H9 (cell line): Measurements from ENCODE around the gene MRPL16. TPM values are rescaled to one million over a fixed set of nuclear protein-coding genes. Genes with fewer than 3 reads are reported as not detected.

Experiments
- DNase-seq: peaks from one replicate; pipeline ENCODE4 v3.0.0-alpha.2; 2017
- H2AFZ ChIP-seq: one replicate; pipeline ENCODE4 v1.6.1; 2013; ENCODE audit warnings: mild to moderate bottlenecking, low read length, control low read depth, moderate library complexity
- H2AK5ac ChIP-seq: 2 replicates; pipeline ENCODE4 v1.6.1; 2013; ENCODE audit warnings: low read length, control low read depth, mixed read lengths; ENCODE audit not compliant: insufficient read length
- H2BK120ac ChIP-seq: one replicate; pipeline ENCODE4 v1.6.1; 2013; ENCODE audit warnings: low read depth, mild to moderate bottlenecking, low read length, control low read depth, inconsistent platforms; ENCODE audit not compliant: poor library complexity, severe bottlenecking
- H2BK12ac ChIP-seq: 2 replicates; pipeline ENCODE4 v1.6.1; 2013; ENCODE audit warnings: low read length, control low read depth, mixed read lengths, low read depth; ENCODE audit not compliant: insufficient read length
- H2BK15ac ChIP-seq: 2 replicates; pipeline ENCODE4 v1.6.1; 2013; ENCODE audit warnings: low read depth, low read length, control low read depth
- H2BK20ac ChIP-seq: one replicate; pipeline ENCODE4 v1.6.1; 2013; ENCODE audit warnings: low read depth, mild to moderate bottlenecking, low read length, control low read depth, inconsistent platforms; ENCODE audit not compliant: poor library complexity, severe bottlenecking
- H2BK5ac ChIP-seq: 2 replicates; pipeline ENCODE4 v1.6.1; 2013; ENCODE audit warnings: low read length, control low read depth, mixed read lengths; ENCODE audit not compliant: insufficient read length
- H3K14ac ChIP-seq: 2 replicates; pipeline ENCODE4 v1.6.1; 2013; ENCODE audit warnings: low read length, control low read depth; ENCODE audit not compliant: insufficient read depth
- H3K18ac ChIP-seq: 2 replicates; pipeline ENCODE4 v1.6.1; 2013; ENCODE audit warnings: low read depth, mild to moderate bottlenecking, mixed read lengths, low read length, control low read depth; ENCODE audit not compliant: insufficient read length
- H3K23ac ChIP-seq: 2 replicates; pipeline ENCODE4 v1.6.1; 2013; ENCODE audit warnings: low read length, control low read depth, mixed read lengths, low read depth; ENCODE audit not compliant: insufficient read length
- H3K23me2 ChIP-seq: 2 replicates; pipeline ENCODE4 v1.6.1; 2013; ENCODE audit warnings: low read depth, mild to moderate bottlenecking, mixed read lengths, low read length, control low read depth; ENCODE audit not compliant: insufficient read length, poor library complexity, severe bottlenecking
- H3K27ac ChIP-seq: 2 replicates; pipeline ENCODE4 v1.5.1; 2013; ENCODE audit warnings: low read length, control low read depth, mixed read lengths, low read depth; ENCODE audit not compliant: insufficient read length
- H3K27me3 ChIP-seq: 2 replicates; pipeline ENCODE4 v1.6.1; 2013; ENCODE audit warnings: low read length, control low read depth, inconsistent platforms; ENCODE audit not compliant: insufficient read depth
- H3K4ac ChIP-seq: 2 replicates; pipeline ENCODE4 v1.6.1; 2013; ENCODE audit warnings: low read depth, mild to moderate bottlenecking, control low read depth, inconsistent platforms, low read length, moderate library complexity
- H3K4me1 ChIP-seq: 2 replicates; pipeline ENCODE4 v1.6.1; 2013; ENCODE audit warnings: low read length, control low read depth, inconsistent platforms; ENCODE audit not compliant: insufficient read depth
- H3K4me2 ChIP-seq: 2 replicates; pipeline ENCODE4 v1.6.1; 2013; ENCODE audit warnings: low read length, control low read depth, mixed read lengths; ENCODE audit not compliant: insufficient read length, insufficient read depth
- H3K56ac ChIP-seq: 2 replicates; pipeline ENCODE4 v1.6.1; 2013; ENCODE audit warnings: low read depth, mild to moderate bottlenecking, mixed read lengths, low read length, control low read depth; ENCODE audit not compliant: insufficient read length
- H3K79me1 ChIP-seq: 2 replicates; pipeline ENCODE4 v1.6.1; 2013; ENCODE audit warnings: low read depth, mild to moderate bottlenecking, moderate library complexity, low read length, control low read depth, inconsistent platforms; ENCODE audit not compliant: insufficient read depth, poor library complexity, severe bottlenecking
- H3K79me2 ChIP-seq: 2 replicates; pipeline ENCODE4 v1.6.1; 2013; ENCODE audit warnings: low read length, control low read depth, inconsistent platforms; ENCODE audit not compliant: insufficient read depth
- H3K9ac ChIP-seq: 2 replicates; pipeline ENCODE4 v1.6.1; 2013; ENCODE audit warnings: low read length, control low read depth, mixed read lengths; ENCODE audit not compliant: insufficient read length; ENCODE audit errors: extremely low read depth
- H3K9me3 ChIP-seq: one replicate; pipeline ENCODE4 v1.6.1; 2013; ENCODE audit warnings: low read depth, low read length, inconsistent platforms; ENCODE audit not compliant: control insufficient read depth
- H3T11ph ChIP-seq: one replicate; pipeline ENCODE4 v1.6.1; 2013; ENCODE audit warnings: mild to moderate bottlenecking, low read length, control low read depth, inconsistent platforms
- H4K20me1 ChIP-seq: one replicate; pipeline ENCODE4 v1.6.1; 2013; ENCODE audit not compliant: control insufficient read depth, insufficient read length, insufficient read depth
- H4K5ac ChIP-seq: 2 replicates; pipeline ENCODE4 v1.6.1; 2013; ENCODE audit warnings: low read depth, mild to moderate bottlenecking, mixed read lengths, low read length, control low read depth; ENCODE audit not compliant: insufficient read length
- H4K8ac ChIP-seq: replicated peaks from 2 replicates; pipeline ENCODE4 v1.6.1; 2013; ENCODE audit warnings: low read length, control low read depth, mixed read lengths, low read depth; ENCODE audit not compliant: insufficient read length
- H4K91ac ChIP-seq: 2 replicates; pipeline ENCODE4 v1.6.1; 2013; ENCODE audit warnings: low read depth, mild to moderate bottlenecking, moderate library complexity, mixed read lengths, low read length, control low read depth; ENCODE audit not compliant: insufficient read length
- H3K27ac Mint-ChIP-seq, 3 experiments: 2 replicates in 2 of 3; 3 replicates in 1 of 3; pipeline ENCODE4 v1.8.0; 2020 to 2021; ENCODE audit warnings: mixed read lengths in 3 of 3, mild to moderate bottlenecking in 1 of 3, moderate library complexity in 1 of 3
- H3K27me3 Mint-ChIP-seq: 2 replicates; pipeline ENCODE4 v1.8.0; 2021; ENCODE audit warnings: low read depth, mild to moderate bottlenecking, moderate library complexity, mixed read lengths
- H3K36me3 Mint-ChIP-seq, 3 experiments: 2 replicates in 2 of 3; 3 replicates in 1 of 3; pipeline ENCODE4 v1.8.0; 2020 to 2021; ENCODE audit warnings: low read depth in 3 of 3, mixed read lengths in 3 of 3; ENCODE audit not compliant: insufficient read depth in 1 of 3
- H3K4me1 Mint-ChIP-seq, 2 experiments: 2 replicates each; pipeline ENCODE4 v1.8.0; 2020; ENCODE audit warnings: mixed read lengths in 2 of 2
- H3K4me3 Mint-ChIP-seq, 2 experiments: 2 replicates in 1 of 2; 3 replicates in 1 of 2; pipeline ENCODE4 v1.8.0; 2020 to 2021; ENCODE audit warnings: mild to moderate bottlenecking in 2 of 2, mixed read lengths in 2 of 2, moderate library complexity in 1 of 2
- H3K9me3 Mint-ChIP-seq, 2 experiments: 2 replicates in 1 of 2; 3 replicates in 1 of 2; pipeline ENCODE4 v1.8.0; 2020; ENCODE audit warnings: mild to moderate bottlenecking in 2 of 2, mixed read lengths in 2 of 2, moderate library complexity in 1 of 2
- WGBS: extraction: QIAGEN DNeasy Blood & Tissue Kit; methylation state at CpG from one replicate; pipeline ENCODE4 v1.1.7; 2013; ENCODE audit warnings: missing lambda C conversion rate, low lambda C conversion rate, mixed read lengths; ENCODE audit not compliant: insufficient read length; ENCODE audit errors: extremely low coverage; 5-methylcytosine and 5-hydroxymethylcytosine counted together
- total RNA-seq: library from RNA; stranded (reverse); gene quantifications from 2 replicates; pipeline ENCODE4 v1.2.1, GENCODE V29; 2021
- TF ChIP-seq, protein P1 (sequence below): fragments of 200-600 bp; sonication (generic); conservative IDR thresholded peaks from 3 replicates; pipeline ENCODE4 v1.8.0; 2021; ENCODE audit warnings: antibody characterized with exemption, mild to moderate bottlenecking

The MRPL16 gene
- total RNA-seq, 1 experiment from 2014 or later = 87.1 TPM

DNA sequence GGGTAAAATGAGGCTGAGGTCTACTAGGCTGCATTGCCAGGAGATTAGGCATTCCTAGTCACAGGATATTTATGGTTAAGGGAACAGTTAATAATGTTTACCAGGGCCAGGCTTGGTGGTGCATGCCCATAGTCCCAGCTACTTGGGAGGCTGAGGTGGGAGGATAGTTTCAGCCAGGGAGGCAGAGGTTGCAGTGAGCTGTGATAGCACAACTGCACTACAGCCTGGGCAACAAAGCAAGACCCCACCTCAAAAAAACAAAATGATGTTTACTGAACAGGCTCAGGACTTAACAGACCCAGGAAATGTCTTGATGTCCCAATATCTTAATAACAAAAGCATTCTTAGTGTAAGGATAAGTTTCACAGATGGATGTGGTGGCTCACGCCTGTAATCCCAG is 2.8 kb upstream of the MRPL16 start:
- Histone ChIP-seq H3K79me1 (no peaks in the 10 kb centered on the region), H3K4me2 (no peak overlapping the region), H4K91ac (no peak overlapping the region), H3K4me1 (peaks cover 4% of the 10 kb centered on the region; the same call in 1 of the 2 replicates), H4K8ac (no peak overlapping the region), H2BK5ac (no peak overlapping the region), H2BK12ac (no peak overlapping the region), H3K79me2 (no peaks in the 10 kb centered on the region), H2AK5ac (no peak overlapping the region), H3T11ph (no peak overlapping the region), H3K23ac (no peak overlapping the region), H3K9me3 (no peaks in the 10 kb centered on the region), H3K56ac (no peak overlapping the region), H3K23me2 (peaks cover 4% of the 10 kb centered on the region), H2BK20ac (no peak overlapping the region), H2BK15ac (no peak overlapping the region), H2BK120ac (no peak overlapping the region), H4K20me1 (no peaks in the 10 kb centered on the region), H3K27me3 (no peaks in the 10 kb centered on the region), H3K18ac (no peak overlapping the region), H3K4ac (no peak overlapping the region), H3K27ac (no peak overlapping the region), H3K14ac (no peak overlapping the region), H3K9ac (no peak overlapping the region), H4K5ac (no peak overlapping the region), H2AFZ (no peak overlapping the region)
- WGBS = no CpG with 5 or more reads among the region's 1 CpG
- TF ChIP-seq, protein P1, sequence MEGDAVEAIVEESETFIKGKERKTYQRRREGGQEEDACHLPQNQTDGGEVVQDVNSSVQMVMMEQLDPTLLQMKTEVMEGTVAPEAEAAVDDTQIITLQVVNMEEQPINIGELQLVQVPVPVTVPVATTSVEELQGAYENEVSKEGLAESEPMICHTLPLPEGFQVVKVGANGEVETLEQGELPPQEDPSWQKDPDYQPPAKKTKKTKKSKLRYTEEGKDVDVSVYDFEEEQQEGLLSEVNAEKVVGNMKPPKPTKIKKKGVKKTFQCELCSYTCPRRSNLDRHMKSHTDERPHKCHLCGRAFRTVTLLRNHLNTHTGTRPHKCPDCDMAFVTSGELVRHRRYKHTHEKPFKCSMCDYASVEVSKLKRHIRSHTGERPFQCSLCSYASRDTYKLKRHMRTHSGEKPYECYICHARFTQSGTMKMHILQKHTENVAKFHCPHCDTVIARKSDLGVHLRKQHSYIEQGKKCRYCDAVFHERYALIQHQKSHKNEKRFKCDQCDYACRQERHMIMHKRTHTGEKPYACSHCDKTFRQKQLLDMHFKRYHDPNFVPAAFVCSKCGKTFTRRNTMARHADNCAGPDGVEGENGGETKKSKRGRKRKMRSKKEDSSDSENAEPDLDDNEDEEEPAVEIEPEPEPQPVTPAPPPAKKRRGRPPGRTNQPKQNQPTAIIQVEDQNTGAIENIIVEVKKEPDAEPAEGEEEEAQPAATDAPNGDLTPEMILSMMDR = no peak
- no peaks in the 10 kb centered on the region for H3K9me3 Mint-ChIP-seq
- H3K36me3 Mint-ChIP-seq = peaks cover 3 to 10% (median 4%) of the 10 kb centered on the region in 3 experiments; a peak in 6 of 7 replicates
- no peak for DNase-seq
- no peaks in the 10 kb centered on the region for H3K27me3 Mint-ChIP-seq
- H3K27ac Mint-ChIP-seq = no peak overlapping the region; a peak in 1 of 7 replicates
- H3K4me1 Mint-ChIP-seq = peaks cover 56 to 57% of the 10 kb centered on the region in 2 experiments
- H3K4me3 Mint-ChIP-seq = no peak overlapping the region
